ENCODE data around the gene CPTP. TPM values are rescaled to one million over a fixed set of nuclear protein-coding genes. Genes with fewer than 3 reads are reported as not detected.

Gene CPTP
- total and polyA plus RNA-seq, 2 of the 13 experiments (the other 11 are each of a cell fraction or from before 2014, with no cell fraction given): 5.5 to 9.3 TPM

DNA sequence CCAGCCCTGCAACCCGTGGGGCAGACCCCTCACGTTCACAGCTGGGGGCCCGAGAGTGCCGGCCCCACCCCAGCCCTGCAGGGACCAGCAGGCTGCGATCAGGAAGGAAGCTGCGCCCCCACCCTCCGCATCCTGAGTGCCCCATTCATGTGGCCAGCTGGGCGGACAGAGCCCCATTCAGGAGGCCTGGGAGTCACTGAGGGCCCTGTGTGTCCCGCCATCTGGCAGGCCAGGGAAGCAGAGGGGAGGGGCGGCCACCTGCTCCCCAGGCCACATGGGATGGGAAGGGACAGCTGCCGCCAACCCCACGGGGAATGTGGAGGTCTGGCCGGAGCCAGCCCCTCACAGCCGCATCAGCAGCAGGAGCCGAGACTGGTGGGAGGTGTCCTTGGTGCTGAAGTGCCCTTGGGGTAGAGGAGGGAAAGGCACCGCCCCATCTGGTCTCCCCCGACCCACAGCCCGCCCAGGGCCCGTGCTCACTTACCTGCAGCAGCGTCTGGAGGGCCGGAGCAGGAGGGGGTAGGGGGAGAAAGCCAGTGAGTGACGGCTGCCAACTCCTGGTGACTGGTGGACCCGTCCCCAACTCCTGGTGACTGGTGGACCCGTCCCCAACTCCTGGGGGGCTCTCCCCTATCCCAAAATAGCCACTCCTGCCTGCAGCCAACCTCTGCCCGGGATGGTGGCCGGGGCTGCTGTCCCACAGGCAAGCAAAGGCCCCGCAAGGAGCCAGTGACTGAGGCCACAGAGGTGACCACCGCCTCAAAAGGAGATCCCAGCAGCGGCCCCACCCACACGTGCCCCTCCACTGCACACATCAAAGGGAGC, 25.5 kb upstream of the CPTP start (continued):
- TF ChIP-seq, protein P1, sequence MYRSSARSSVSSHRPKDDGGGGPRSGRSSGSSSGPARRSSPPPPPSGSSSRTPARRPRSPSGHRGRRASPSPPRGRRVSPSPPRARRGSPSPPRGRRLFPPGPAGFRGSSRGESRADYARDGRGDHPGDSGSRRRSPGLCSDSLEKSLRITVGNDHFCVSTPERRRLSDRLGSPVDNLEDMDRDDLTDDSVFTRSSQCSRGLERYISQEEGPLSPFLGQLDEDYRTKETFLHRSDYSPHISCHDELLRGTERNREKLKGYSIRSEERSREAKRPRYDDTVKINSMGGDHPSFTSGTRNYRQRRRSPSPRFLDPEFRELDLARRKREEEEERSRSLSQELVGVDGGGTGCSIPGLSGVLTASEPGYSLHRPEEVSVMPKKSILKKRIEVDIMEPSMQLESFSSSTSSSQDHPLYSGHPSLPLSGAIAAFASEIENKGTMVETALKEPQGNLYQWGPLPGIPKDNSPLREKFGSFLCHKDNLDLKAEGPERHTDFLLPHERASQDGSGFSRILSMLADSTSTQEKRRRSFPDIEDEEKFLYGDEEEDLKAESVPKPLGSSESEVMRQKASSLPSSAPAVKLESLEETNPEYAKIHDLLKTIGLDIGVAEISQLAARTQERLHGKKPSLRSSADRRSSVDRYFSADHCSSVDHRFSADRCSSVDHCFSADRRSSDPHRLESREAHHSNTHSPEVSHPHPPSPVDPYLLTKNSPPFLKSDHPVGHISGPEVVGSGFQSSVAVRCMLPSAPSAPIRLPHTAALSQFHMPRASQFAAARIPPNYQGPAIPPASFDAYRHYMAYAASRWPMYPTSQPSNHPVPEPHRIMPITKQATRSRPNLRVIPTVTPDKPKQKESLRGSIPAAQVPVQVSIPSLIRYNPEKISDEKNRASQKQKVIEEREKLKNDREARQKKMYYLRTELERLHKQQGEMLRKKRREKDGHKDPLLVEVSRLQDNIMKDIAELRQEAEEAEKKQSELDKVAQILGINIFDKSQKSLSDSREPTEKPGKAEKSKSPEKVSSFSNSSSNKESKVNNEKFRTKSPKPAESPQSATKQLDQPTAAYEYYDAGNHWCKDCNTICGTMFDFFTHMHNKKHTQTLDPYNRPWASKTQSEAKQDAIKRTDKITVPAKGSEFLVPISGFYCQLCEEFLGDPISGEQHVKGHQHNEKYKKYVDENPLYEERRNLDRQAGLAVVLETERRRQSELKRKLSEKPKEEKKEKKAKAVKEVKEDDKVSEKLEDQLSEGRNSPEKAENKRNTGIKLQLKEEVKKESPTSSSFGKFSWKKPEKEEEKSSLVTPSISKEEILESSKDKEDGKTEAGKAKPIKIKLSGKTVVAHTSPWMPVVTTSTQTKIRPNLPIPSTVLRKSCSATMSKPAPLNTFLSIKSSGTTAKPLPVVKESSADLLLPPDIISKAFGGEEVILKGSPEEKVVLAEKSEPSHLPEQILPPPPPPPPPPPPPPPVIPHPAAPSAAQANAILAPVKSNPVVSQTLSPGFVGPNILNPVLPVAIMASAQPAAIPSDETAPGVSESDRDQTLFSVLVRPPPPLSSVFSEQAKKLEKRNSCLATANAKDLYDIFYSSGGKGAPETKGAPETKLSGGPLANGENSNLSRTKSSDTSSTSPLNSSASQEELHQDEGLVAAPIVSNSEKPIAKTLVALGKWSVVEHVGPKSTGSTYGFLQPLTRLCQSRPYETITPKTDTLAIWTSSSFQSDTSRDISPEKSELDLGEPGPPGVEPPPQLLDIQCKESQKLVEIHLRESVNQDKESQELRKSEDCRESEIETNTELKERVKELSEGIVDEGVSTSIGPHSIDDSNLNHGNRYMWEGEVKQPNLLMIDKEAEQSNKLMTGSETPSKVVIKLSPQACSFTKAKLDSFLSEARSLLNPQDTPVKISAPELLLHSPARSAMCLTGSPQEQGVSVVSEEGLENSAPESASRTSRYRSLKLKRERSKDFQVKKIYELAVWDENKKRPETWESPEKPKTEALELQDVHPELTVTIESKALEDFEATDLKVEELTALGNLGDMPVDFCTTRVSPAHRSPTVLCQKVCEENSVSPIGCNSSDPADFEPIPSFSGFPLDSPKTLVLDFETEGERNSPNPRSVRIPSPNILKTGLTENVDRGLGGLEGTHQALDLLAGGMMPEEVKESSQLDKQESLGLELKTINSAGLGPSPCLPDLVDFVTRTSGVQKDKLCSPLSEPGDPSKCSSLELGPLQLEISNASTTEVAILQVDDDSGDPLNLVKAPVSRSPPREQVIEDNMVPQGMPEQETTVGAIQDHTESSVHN (CRISPR knock-in tag; IDR thresholded peaks at IDR 0.05): no peak
- TF ChIP-seq MIER2 (CRISPR knock-in tag; IDR thresholded peaks at IDR 0.05) (peak; percentile 63; the same call in 1 of the 2 replicates), ELF3 (CRISPR knock-in tag; IDR thresholded peaks at IDR 0.05) (no peak), MYNN (CRISPR knock-in tag; IDR thresholded peaks at IDR 0.05; ENCODE audit: low read depth) (no peak), AGO2 (optimal IDR thresholded peaks at IDR 0.05; ENCODE audit: low read depth, low read length) (peak; percentile 61), ZNF138 (CRISPR knock-in tag; IDR thresholded peaks at IDR 0.05; ENCODE audit: low read depth) (no peak), MXI1 (IDR thresholded peaks at IDR 0.05; ENCODE audit: borderline replicate concordance, low read depth, low read length) (no peak)
- TF ChIP-seq, protein P2, sequence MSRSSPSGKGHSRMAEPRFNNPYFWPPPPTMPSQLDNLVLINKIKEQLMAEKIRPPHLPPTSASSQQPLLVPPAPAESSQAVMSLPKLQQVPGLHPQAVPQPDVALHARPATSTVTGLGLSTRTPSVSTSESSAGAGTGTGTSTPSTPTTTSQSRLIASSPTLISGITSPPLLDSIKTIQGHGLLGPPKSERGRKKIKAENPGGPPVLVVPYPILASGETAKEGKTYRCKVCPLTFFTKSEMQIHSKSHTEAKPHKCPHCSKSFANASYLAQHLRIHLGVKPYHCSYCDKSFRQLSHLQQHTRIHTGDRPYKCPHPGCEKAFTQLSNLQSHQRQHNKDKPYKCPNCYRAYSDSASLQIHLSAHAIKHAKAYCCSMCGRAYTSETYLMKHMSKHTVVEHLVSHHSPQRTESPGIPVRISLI (CRISPR knock-in tag; IDR thresholded peaks at IDR 0.05; ENCODE audit: borderline replicate concordance): no peak
- TF ChIP-seq, protein P3, sequence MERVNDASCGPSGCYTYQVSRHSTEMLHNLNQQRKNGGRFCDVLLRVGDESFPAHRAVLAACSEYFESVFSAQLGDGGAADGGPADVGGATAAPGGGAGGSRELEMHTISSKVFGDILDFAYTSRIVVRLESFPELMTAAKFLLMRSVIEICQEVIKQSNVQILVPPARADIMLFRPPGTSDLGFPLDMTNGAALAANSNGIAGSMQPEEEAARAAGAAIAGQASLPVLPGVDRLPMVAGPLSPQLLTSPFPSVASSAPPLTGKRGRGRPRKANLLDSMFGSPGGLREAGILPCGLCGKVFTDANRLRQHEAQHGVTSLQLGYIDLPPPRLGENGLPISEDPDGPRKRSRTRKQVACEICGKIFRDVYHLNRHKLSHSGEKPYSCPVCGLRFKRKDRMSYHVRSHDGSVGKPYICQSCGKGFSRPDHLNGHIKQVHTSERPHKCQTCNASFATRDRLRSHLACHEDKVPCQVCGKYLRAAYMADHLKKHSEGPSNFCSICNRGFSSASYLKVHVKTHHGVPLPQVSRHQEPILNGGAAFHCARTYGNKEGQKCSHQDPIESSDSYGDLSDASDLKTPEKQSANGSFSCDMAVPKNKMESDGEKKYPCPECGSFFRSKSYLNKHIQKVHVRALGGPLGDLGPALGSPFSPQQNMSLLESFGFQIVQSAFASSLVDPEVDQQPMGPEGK (CRISPR knock-in tag; IDR thresholded peaks at IDR 0.05): no peak
- TF ChIP-seq, protein P4, sequence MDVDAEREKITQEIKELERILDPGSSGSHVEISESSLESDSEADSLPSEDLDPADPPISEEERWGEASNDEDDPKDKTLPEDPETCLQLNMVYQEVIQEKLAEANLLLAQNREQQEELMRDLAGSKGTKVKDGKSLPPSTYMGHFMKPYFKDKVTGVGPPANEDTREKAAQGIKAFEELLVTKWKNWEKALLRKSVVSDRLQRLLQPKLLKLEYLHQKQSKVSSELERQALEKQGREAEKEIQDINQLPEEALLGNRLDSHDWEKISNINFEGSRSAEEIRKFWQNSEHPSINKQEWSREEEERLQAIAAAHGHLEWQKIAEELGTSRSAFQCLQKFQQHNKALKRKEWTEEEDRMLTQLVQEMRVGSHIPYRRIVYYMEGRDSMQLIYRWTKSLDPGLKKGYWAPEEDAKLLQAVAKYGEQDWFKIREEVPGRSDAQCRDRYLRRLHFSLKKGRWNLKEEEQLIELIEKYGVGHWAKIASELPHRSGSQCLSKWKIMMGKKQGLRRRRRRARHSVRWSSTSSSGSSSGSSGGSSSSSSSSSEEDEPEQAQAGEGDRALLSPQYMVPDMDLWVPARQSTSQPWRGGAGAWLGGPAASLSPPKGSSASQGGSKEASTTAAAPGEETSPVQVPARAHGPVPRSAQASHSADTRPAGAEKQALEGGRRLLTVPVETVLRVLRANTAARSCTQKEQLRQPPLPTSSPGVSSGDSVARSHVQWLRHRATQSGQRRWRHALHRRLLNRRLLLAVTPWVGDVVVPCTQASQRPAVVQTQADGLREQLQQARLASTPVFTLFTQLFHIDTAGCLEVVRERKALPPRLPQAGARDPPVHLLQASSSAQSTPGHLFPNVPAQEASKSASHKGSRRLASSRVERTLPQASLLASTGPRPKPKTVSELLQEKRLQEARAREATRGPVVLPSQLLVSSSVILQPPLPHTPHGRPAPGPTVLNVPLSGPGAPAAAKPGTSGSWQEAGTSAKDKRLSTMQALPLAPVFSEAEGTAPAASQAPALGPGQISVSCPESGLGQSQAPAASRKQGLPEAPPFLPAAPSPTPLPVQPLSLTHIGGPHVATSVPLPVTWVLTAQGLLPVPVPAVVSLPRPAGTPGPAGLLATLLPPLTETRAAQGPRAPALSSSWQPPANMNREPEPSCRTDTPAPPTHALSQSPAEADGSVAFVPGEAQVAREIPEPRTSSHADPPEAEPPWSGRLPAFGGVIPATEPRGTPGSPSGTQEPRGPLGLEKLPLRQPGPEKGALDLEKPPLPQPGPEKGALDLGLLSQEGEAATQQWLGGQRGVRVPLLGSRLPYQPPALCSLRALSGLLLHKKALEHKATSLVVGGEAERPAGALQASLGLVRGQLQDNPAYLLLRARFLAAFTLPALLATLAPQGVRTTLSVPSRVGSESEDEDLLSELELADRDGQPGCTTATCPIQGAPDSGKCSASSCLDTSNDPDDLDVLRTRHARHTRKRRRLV (CRISPR knock-in tag; IDR thresholded peaks at IDR 0.05): no peak
